ENCODE results near the gene SPRED2. TPM values are rescaled to one million over a fixed set of nuclear protein-coding genes. Genes with fewer than 3 reads are reported as not detected.
A peak's percentile ranks its signal among the peaks of the same experiment; 100 is the strongest.

SPRED2 gene
- total RNA-seq, 4 donors from 2014 or later: 8.4 to 34.8 (median 29.7) TPM

- peak overlapping the region; percentile 60 to 65 (median 61) for H3K27ac ChIP-seq
- 39% methylated on average over 16 of the region's 16 CpGs; no CpG with 5 or more reads in 1 of the 2 donors for WGBS, 2 donors (ENCODE audit: low coverage in 1 of 2)
These were observed 132.2 kb downstream of the SPRED2 start for GRCh38 chr2:65300134-65300760.

GRCh38 chr2:65299246-65299645, 133.2 kb downstream of the SPRED2 start:
- WGBS, 2 donors (ENCODE audit: low coverage in 1 of 2): 71 to 88% methylated on average over 1 to 7 of the region's 7 CpGs
- no peak for DNase-seq
- no peaks in the 10 kb centered on the region for H3K9me3 ChIP-seq
- TF ChIP-seq POLR2A (IDR thresholded peaks at IDR 0.05) (no peak), POLR2AphosphoS5 (IDR thresholded peaks at IDR 0.05) (no peak), EP300 (IDR thresholded peaks at IDR 0.05; ENCODE audit: low read depth) (no peak), CTCF (IDR thresholded peaks at IDR 0.05) (no peak)
- in situ Hi-C loops (cut with MboI; ENCODE audit: low pct_ligation_motif_present in 1 of 4, low pct_unique_long_range_greater_than_20kb in 1 of 4, low sequenced_read_pairs in 3 of 4) (no loop called here), intact Hi-C loops (cut with DNase I; ENCODE audit: low total_unique reads) (no loop called here)
- peaks cover 4 to 26% (median 10%) of the 10 kb centered on the region in 4 donors for H3K4me1 ChIP-seq
- H3K27ac ChIP-seq: peak overlapping the region in 1 of 4 donors; percentile 65
- H3K36me3 ChIP-seq: no peaks in the 10 kb centered on the region
- no peak overlapping the region for H3K4me3 ChIP-seq
- H3K27me3 ChIP-seq: no peaks in the 10 kb centered on the region

More at GRCh38 chr2:65300134-65300760, 132.2 kb downstream of the SPRED2 start:
- TF ChIP-seq POLR2A (IDR thresholded peaks at IDR 0.05): no peak
- peak in 2 of 3 donors; percentile 48 to 62 for TF ChIP-seq POLR2AphosphoS5 (IDR thresholded peaks at IDR 0.05)
- TF ChIP-seq EP300 (IDR thresholded peaks at IDR 0.05; ENCODE audit: low read depth): peak; percentile 64
- TF ChIP-seq CTCF (IDR thresholded peaks at IDR 0.05): no peak
- peak; percentile 49 for DNase-seq
- in situ Hi-C loops (cut with MboI; ENCODE audit: low pct_ligation_motif_present in 1 of 4, low pct_unique_long_range_greater_than_20kb in 1 of 4, low sequenced_read_pairs in 3 of 4) (no loop called here), intact Hi-C loops (cut with DNase I; ENCODE audit: low total_unique reads) (no loop called here)
- H3K4me3 ChIP-seq: no peak overlapping the region
- no peaks in the 10 kb centered on the region for H3K27me3 ChIP-seq
- no peaks in the 10 kb centered on the region for H3K36me3 ChIP-seq
- no peaks in the 10 kb centered on the region for H3K9me3 ChIP-seq
- peaks cover 4 to 26% (median 10%) of the 10 kb centered on the region in 4 donors for H3K4me1 ChIP-seq

- intact Hi-C loops (cut with DNase I; ENCODE audit: low total_unique reads): no loop called here
- 85 to 100% methylated on average over 1 to 5 of the region's 5 CpGs for WGBS, 2 donors (ENCODE audit: low coverage in 1 of 2)
- Histone ChIP-seq H3K4me3 (no peak overlapping the region), H3K36me3 (no peaks in the 10 kb centered on the region), H3K9me3 (no peaks in the 10 kb centered on the region), H3K27me3 (no peaks in the 10 kb centered on the region), H3K27ac (no peak overlapping the region), H3K4me1 (peaks cover 4 to 26% (median 10%) of the 10 kb centered on the region in 4 donors)
- in situ Hi-C loops (cut with MboI; ENCODE audit: low pct_ligation_motif_present in 1 of 4, low pct_unique_long_range_greater_than_20kb in 1 of 4, low sequenced_read_pairs in 3 of 4): no loop called here
- DNase-seq: no peak
- TF ChIP-seq EP300 (IDR thresholded peaks at IDR 0.05; ENCODE audit: low read depth) (no peak), POLR2AphosphoS5 (IDR thresholded peaks at IDR 0.05) (no peak), CTCF (IDR thresholded peaks at IDR 0.05) (no peak), POLR2A (IDR thresholded peaks at IDR 0.05) (no peak)
These were observed 134.3 kb downstream of the SPRED2 start for GRCh38 chr2:65298089-65298488.

GRCh38 chr2:65297544-65297943, 134.9 kb downstream of the SPRED2 start:
- no peak for DNase-seq
- in situ Hi-C loops (cut with MboI; ENCODE audit: low pct_ligation_motif_present in 1 of 4, low pct_unique_long_range_greater_than_20kb in 1 of 4, low sequenced_read_pairs in 3 of 4): no loop called here
- no peaks in the 10 kb centered on the region for H3K9me3 ChIP-seq
- H3K27ac ChIP-seq: no peak overlapping the region
- WGBS, 2 donors (ENCODE audit: low coverage in 1 of 2): 80% methylated on average over 9 of the region's 9 CpGs
- TF ChIP-seq CTCF (IDR thresholded peaks at IDR 0.05) (no peak), EP300 (IDR thresholded peaks at IDR 0.05; ENCODE audit: low read depth) (no peak), POLR2AphosphoS5 (IDR thresholded peaks at IDR 0.05) (no peak), POLR2A (IDR thresholded peaks at IDR 0.05) (no peak)
- intact Hi-C loops (cut with DNase I; ENCODE audit: low total_unique reads): no loop called here
- no peak overlapping the region for H3K4me3 ChIP-seq
- H3K36me3 ChIP-seq: no peaks in the 10 kb centered on the region
- H3K4me1 ChIP-seq: peaks cover 6 to 26% (median 12%) of the 10 kb centered on the region in 4 donors
- no peaks in the 10 kb centered on the region for H3K27me3 ChIP-seq
